ENCODE results near the gene PA2G4.

PA2G4 gene

GRCh38 chr12:56103066-56103711 lies 1.2 kb upstream of the PA2G4 start:
- no peak overlapping the region for H2AFZ ChIP-seq (ENCODE audit: low read depth, low read length)
- peaks cover 50% of the 10 kb centered on the region for H3K79me2 ChIP-seq (ENCODE audit: low read length)
- H3K27ac ChIP-seq (ENCODE audit: low read length) = peak overlapping the region; percentile 71; the same call in 1 of the 2 replicates

GRCh38 chr12:56103823-56104108 lies 593 bp upstream of the PA2G4 start:
- peak overlapping the region; percentile 36 for H2AFZ ChIP-seq (ENCODE audit: low read depth, low read length)
- H3K4me1 ChIP-seq (ENCODE audit: low read length) = peaks cover 19% of the 10 kb centered on the region
- H3K36me3 ChIP-seq (replicated peaks; ENCODE audit: low read depth, low read length) = peaks cover 32% of the 10 kb centered on the region
- peak overlapping the region; percentile 71 for H3K27ac ChIP-seq (ENCODE audit: low read length)
- TF ChIP-seq CTCF (IDR thresholded peaks at IDR 0.05; ENCODE audit: low read depth, low read length) = no peak
- no peak for TF ChIP-seq EZH2phosphoT487 (IDR thresholded peaks at IDR 0.05; ENCODE audit: low read depth)
- peak overlapping the region; percentile 84 for H3K4me3 ChIP-seq (ENCODE audit: low read length)
- no peaks in the 10 kb centered on the region for H3K9me3 ChIP-seq (ENCODE audit: insufficient read depth, low read length)
- peaks cover 53% of the 10 kb centered on the region for H3K79me2 ChIP-seq (ENCODE audit: low read length)
- peak overlapping the region; percentile 88 for H3K4me2 ChIP-seq (ENCODE audit: low read length)
- peak overlapping the region; percentile 94 for H3K9ac ChIP-seq (ENCODE audit: low read length)
- H4K20me1 ChIP-seq (ENCODE audit: insufficient read depth, low read length) = peaks cover 12% of the 10 kb centered on the region
- H3K27me3 ChIP-seq (ENCODE audit: low read depth, low read length) = no peaks in the 10 kb centered on the region

More at GRCh38 chr12:56103066-56103711, 1.2 kb upstream of the PA2G4 start:
- Histone ChIP-seq H3K36me3 (replicated peaks; ENCODE audit: low read depth, low read length) (peaks cover 27% of the 10 kb centered on the region), H3K9me3 (ENCODE audit: insufficient read depth, low read length) (no peaks in the 10 kb centered on the region), H3K4me2 (ENCODE audit: low read length) (peak overlapping the region; percentile 88), H3K4me3 (ENCODE audit: low read length) (peak overlapping the region; percentile 84), H3K9ac (ENCODE audit: low read length) (peak overlapping the region; percentile 94), H3K27me3 (ENCODE audit: low read depth, low read length) (no peaks in the 10 kb centered on the region), H3K4me1 (ENCODE audit: low read length) (peaks cover 19% of the 10 kb centered on the region), H4K20me1 (ENCODE audit: insufficient read depth, low read length) (peaks cover 12% of the 10 kb centered on the region)
- TF ChIP-seq EZH2phosphoT487 (IDR thresholded peaks at IDR 0.05; ENCODE audit: low read depth) (no peak), CTCF (IDR thresholded peaks at IDR 0.05; ENCODE audit: low read depth, low read length) (no peak)

GRCh38 chr12:56104815-56105608 lies 653 bp downstream of the PA2G4 start:
- no peaks in the 10 kb centered on the region for H3K27me3 ChIP-seq (ENCODE audit: low read depth, low read length)
- peak overlapping the region; percentile 84 for H3K4me3 ChIP-seq (ENCODE audit: low read length)
- peak overlapping the region; percentile 94 for H3K9ac ChIP-seq (ENCODE audit: low read length)
- TF ChIP-seq CTCF (IDR thresholded peaks at IDR 0.05; ENCODE audit: low read depth, low read length) = 0 out of 2 replicates have a peak, but pooled peaks have one; percentile 6
- no peak for TF ChIP-seq EZH2phosphoT487 (IDR thresholded peaks at IDR 0.05; ENCODE audit: low read depth)
- peaks cover 40% of the 10 kb centered on the region for H3K36me3 ChIP-seq (replicated peaks; ENCODE audit: low read depth, low read length)
- peaks cover 19% of the 10 kb centered on the region for H3K4me1 ChIP-seq (ENCODE audit: low read length)
- H4K20me1 ChIP-seq (ENCODE audit: insufficient read depth, low read length) = peaks cover 12% of the 10 kb centered on the region
- H2AFZ ChIP-seq (ENCODE audit: low read depth, low read length) = peak overlapping the region; percentile 44; the same call in 1 of the 2 replicates
- H3K79me2 ChIP-seq (ENCODE audit: low read length) = peaks cover 53% of the 10 kb centered on the region
- H3K27ac ChIP-seq (ENCODE audit: low read length) = peak overlapping the region; percentile 71
- no peaks in the 10 kb centered on the region for H3K9me3 ChIP-seq (ENCODE audit: insufficient read depth, low read length)
- peak overlapping the region; percentile 100 for H3K4me2 ChIP-seq (ENCODE audit: low read length)

- Histone ChIP-seq H3K4me3 (ENCODE audit: low read length) (peak overlapping the region; percentile 84), H3K27ac (ENCODE audit: low read length) (peak overlapping the region; percentile 71), H3K9ac (ENCODE audit: low read length) (peak overlapping the region; percentile 94), H3K4me2 (ENCODE audit: low read length) (peak overlapping the region; percentile 100), H3K79me2 (ENCODE audit: low read length) (peaks cover 53% of the 10 kb centered on the region), H3K9me3 (ENCODE audit: insufficient read depth, low read length) (no peaks in the 10 kb centered on the region), H4K20me1 (ENCODE audit: insufficient read depth, low read length) (peaks cover 12% of the 10 kb centered on the region), H3K27me3 (ENCODE audit: low read depth, low read length) (no peaks in the 10 kb centered on the region), H3K36me3 (replicated peaks; ENCODE audit: low read depth, low read length) (peaks cover 44% of the 10 kb centered on the region), H3K4me1 (ENCODE audit: low read length) (peaks cover 19% of the 10 kb centered on the region), H2AFZ (ENCODE audit: low read depth, low read length) (no peak overlapping the region)
- TF ChIP-seq CTCF (IDR thresholded peaks at IDR 0.05; ENCODE audit: low read depth, low read length) (no peak), EZH2phosphoT487 (IDR thresholded peaks at IDR 0.05; ENCODE audit: low read depth) (no peak)
Measured at GRCh38 chr12:56105609-56105902, 1.2 kb downstream of the PA2G4 start.

Measured in OCI-LY3 (cell line).